HG02623 (cell line): ENCODE measurements around the gene PRSS23.
"Not testable (repeated sequence)": the region's sequence is repeated elsewhere in the genome, so short reads cannot be mapped to it uniquely, and the experiment has no call there.

Experiments
- ATAC-seq: cut with Tn5 transposase; IDR thresholded peaks from one replicate; pipeline ENCODE4 v1.9.1; 2021; ENCODE audit warnings: moderate library complexity; ENCODE audit not compliant: unreplicated experiment

Gene PRSS23

GRCh38 chr11:86800076-86800959 is at the start of gene PRSS23:
Gene PRSS23, plus strand, starts transcription at chr11:86800542. Its CDS starts 7,102 bp downstream, at chr11:86807644.
- ATAC-seq: no peak

GRCh38 chr11:86753459-86753858 is 46.9 kb upstream of the PRSS23 start:
- ATAC-seq: no peak

- no peak for ATAC-seq
Observed at GRCh38 chr11:86755146-86755545, 45.2 kb upstream of the PRSS23 start.

GRCh38 chr11:86758171-86758570 is 42.2 kb upstream of the PRSS23 start:
- ATAC-seq: no peak

GRCh38 chr11:86760577-86760976 is 39.8 kb upstream of the PRSS23 start:
- ATAC-seq: no peak

GRCh38 chr11:86761978-86762377 is 38.4 kb upstream of the PRSS23 start:
- ATAC-seq: no peak

GRCh38 chr11:86765203-86765602 is 35.1 kb upstream of the PRSS23 start:
- ATAC-seq: no peak

- ATAC-seq: no peak
Observed at GRCh38 chr11:86765878-86766277, 34.5 kb upstream of the PRSS23 start.

GRCh38 chr11:86769219-86769618 is 31.1 kb upstream of the PRSS23 start:
- ATAC-seq: no peak

- not testable (repeated sequence) for ATAC-seq
Observed at GRCh38 chr11:86770473-86771027, 29.8 kb upstream of the PRSS23 start.

- no peak for ATAC-seq
Observed at GRCh38 chr11:86772999-86773398, 27.3 kb upstream of the PRSS23 start.

- no peak for ATAC-seq
Observed at GRCh38 chr11:86773513-86774252, 26.7 kb upstream of the PRSS23 start.

- no peak for ATAC-seq
Observed at GRCh38 chr11:86774417-86774816, 25.9 kb upstream of the PRSS23 start.

- no peak for ATAC-seq
Observed at GRCh38 chr11:86775361-86775760, 25.0 kb upstream of the PRSS23 start.

- no peak for ATAC-seq
Observed at GRCh38 chr11:86781546-86781945, 18.8 kb upstream of the PRSS23 start.

- ATAC-seq: no peak
Observed at GRCh38 chr11:86782742-86783141, 17.6 kb upstream of the PRSS23 start.

- ATAC-seq: no peak
Observed at GRCh38 chr11:86783661-86784060, 16.7 kb upstream of the PRSS23 start.

GRCh38 chr11:86784241-86784681 is 16.1 kb upstream of the PRSS23 start:
- no peak for ATAC-seq

GRCh38 chr11:86785576-86785975 is 14.8 kb upstream of the PRSS23 start:
- no peak for ATAC-seq

GRCh38 chr11:86787018-86787536 is 13.3 kb upstream of the PRSS23 start:
- no peak for ATAC-seq

- no peak for ATAC-seq
Observed at GRCh38 chr11:86787656-86788055, 12.7 kb upstream of the PRSS23 start.
